Measurements from ENCODE around the gene ATXN1. TPM values are rescaled to one million over a fixed set of nuclear protein-coding genes. Genes with fewer than 3 reads are reported as not detected.

ATXN1 gene
- total and polyA plus RNA-seq, 2 of the 13 experiments (the other 11 are each of a cell fraction or from before 2014, with no cell fraction given), result 20.7 to 39.5 TPM

GRCh38 chr6:16754876-16755275 is 6.4 kb downstream of the ATXN1 start (continued):
- TF ChIP-seq ZNF737 (CRISPR knock-in tag; IDR thresholded peaks at IDR 0.05; ENCODE audit: borderline replicate concordance) (no peak), HOMEZ (CRISPR knock-in tag; IDR thresholded peaks at IDR 0.05; ENCODE audit: low read depth) (peak; percentile 60; the same call in 1 of the 2 replicates), ETV5 (CRISPR knock-in tag; IDR thresholded peaks at IDR 0.05; ENCODE audit: borderline replicate concordance) (peak; percentile 46; the same call in 1 of the 2 replicates), ZNF788 (CRISPR knock-in tag; IDR thresholded peaks at IDR 0.05; ENCODE audit: borderline replicate concordance) (no peak), ERF (CRISPR knock-in tag; IDR thresholded peaks at IDR 0.05) (0 out of 2 replicates have a peak, but pooled peaks have one; percentile 61), ZNF644 (CRISPR knock-in tag; IDR thresholded peaks at IDR 0.05; ENCODE audit: low read depth) (peak; percentile 72; the same call in 1 of the 2 replicates), GLMP (CRISPR knock-in tag; IDR thresholded peaks at IDR 0.05; ENCODE audit: borderline replicate concordance) (no peak), ZNF543 (CRISPR knock-in tag; IDR thresholded peaks at IDR 0.05) (no peak), GABPB1 (CRISPR knock-in tag; IDR thresholded peaks at IDR 0.05) (no peak), CBX1 (IDR thresholded peaks at IDR 0.05; ENCODE audit: low read depth) (no peak), PHF8 (CRISPR knock-in tag; IDR thresholded peaks at IDR 0.05) (no peak), CREM (IDR thresholded peaks at IDR 0.05) (peak; percentile 52; the same call in 1 of the 2 replicates), CREM (CRISPR knock-in tag; IDR thresholded peaks at IDR 0.05) (no peak), SSRP1 (CRISPR knock-in tag; IDR thresholded peaks at IDR 0.05) (no peak), ZNF3 (CRISPR knock-in tag; IDR thresholded peaks at IDR 0.05) (no peak), IKZF4 (CRISPR knock-in tag; IDR thresholded peaks at IDR 0.05; ENCODE audit: borderline replicate concordance, low read depth, not compliant biosample characterization) (no peak), ZNF224 (CRISPR knock-in tag; IDR thresholded peaks at IDR 0.05) (no peak), SALL1 (CRISPR knock-in tag; IDR thresholded peaks at IDR 0.05) (peak; percentile 69; the same call in 1 of the 2 replicates), FOXA3 (CRISPR knock-in tag; IDR thresholded peaks at IDR 0.05) (peak; percentile 99), GABPA (IDR thresholded peaks at IDR 0.05; ENCODE audit: low read depth, low read length) (no peak), GABPA (CRISPR knock-in tag; IDR thresholded peaks at IDR 0.05; ENCODE audit: low read depth) (no peak), DRAP1 (CRISPR knock-in tag; IDR thresholded peaks at IDR 0.05) (peak; percentile 36; the same call in 1 of the 2 replicates), LBX2 (CRISPR knock-in tag; IDR thresholded peaks at IDR 0.05; ENCODE audit: borderline replicate concordance) (no peak), ZNF292 (CRISPR knock-in tag; IDR thresholded peaks at IDR 0.05; ENCODE audit: borderline replicate concordance, low read depth) (peak; percentile 76; the same call in 1 of the 2 replicates), SMARCC2 (IDR thresholded peaks at IDR 0.05) (no peak), ZSCAN9 (CRISPR knock-in tag; IDR thresholded peaks at IDR 0.05; ENCODE audit: borderline replicate concordance) (peak; percentile 25; the same call in 1 of the 2 replicates), HNRNPL (IDR thresholded peaks at IDR 0.05; ENCODE audit: low read depth, low read length) (no peak), GFI1 (CRISPR knock-in tag; IDR thresholded peaks at IDR 0.05; ENCODE audit: borderline replicate concordance) (peak; percentile 34; the same call in 1 of the 2 replicates), ZNF670 (CRISPR knock-in tag; IDR thresholded peaks at IDR 0.05; ENCODE audit: borderline replicate concordance) (no peak), SOX6 (IDR thresholded peaks at IDR 0.05) (no peak), SOX6 (CRISPR knock-in tag; IDR thresholded peaks at IDR 0.05) (peak; percentile 94), ZNF75D (CRISPR knock-in tag; IDR thresholded peaks at IDR 0.05; ENCODE audit: borderline replicate concordance) (no peak), HNF4A (CRISPR knock-in tag; IDR thresholded peaks at IDR 0.05) (peak; percentile 83)
